T-helper 2 cell treated with Interferon-gamma antibody and Interleukin-4, amounts not matched to agents 100 ng/mL and 5 ng/mL, for 36 hours (primary cell): ENCODE data around the gene SPRING1. TPM values are rescaled to one million over a fixed set of nuclear protein-coding genes. Genes with fewer than 3 reads are reported as not detected.
"Not testable (repeated sequence)": the region's sequence is repeated elsewhere in the genome, so short reads cannot be mapped to it uniquely, and the experiment has no call there.

Experiments
- intact Hi-C: fragments of 100-400 bp; cut with micrococcal nuclease; formaldehyde crosslinking; loops from one replicate; pipeline ENCODE4 v1.15.1; 2023
- total RNA-seq: library from RNA; stranded (reverse); gene quantifications from 2 replicates; pipeline ENCODE4 v1.2.3, GENCODE V29; 2022

SPRING1 gene
- total RNA-seq, 1 donor from 2014 or later: 30.3 TPM

GRCh38 chr12:116742787-116743186 is 4.9 kb upstream of the SPRING1 start:
- intact Hi-C loops: not testable (repeated sequence)

GRCh38 chr12:116739381-116739887 is 1.6 kb upstream of the SPRING1 start:
- intact Hi-C loops: loop anchor here (10.0 kb wide), 1 partner anchor 205 kb away; no protein-coding TSS in a partner anchor

GRCh38 chr12:116736962-116737773 is 701 bp downstream of the SPRING1 start:
- intact Hi-C loops: loop anchor here (2.0 to 10.0 kb wide), 2 partner anchors 202 to 362 kb away; partner anchors contain the start of gene TESC

GRCh38 chr12:116735951-116736599 is 1.8 kb downstream of the SPRING1 start:
- intact Hi-C loops: loop anchor here (2.0 to 10.0 kb wide), 2 partner anchors 201 to 363 kb away; partner anchors contain the start of gene TESC

GRCh38 chr12:116735084-116735483 is 2.8 kb downstream of the SPRING1 start:
- intact Hi-C loops: loop anchor here (10.0 kb wide), 1 partner anchor 200 kb away; no protein-coding TSS in a partner anchor

- intact Hi-C loops: loop anchor here (10.0 kb wide), 1 partner anchor 199 kb away; no protein-coding TSS in a partner anchor
These were observed 3.6 kb downstream of the SPRING1 start for GRCh38 chr12:116734156-116734768.

GRCh38 chr12:116731801-116732200 is 6.1 kb downstream of the SPRING1 start:
- intact Hi-C loops: loop anchor here (10.0 kb wide), 1 partner anchor 197 kb away; no protein-coding TSS in a partner anchor

- intact Hi-C loops: no loop called here
These were observed 10.0 kb downstream of the SPRING1 start for GRCh38 chr12:116727891-116728290.

- intact Hi-C loops: no loop called here
These were observed 10.6 kb downstream of the SPRING1 start for GRCh38 chr12:116727261-116727660.

- intact Hi-C loops: no loop called here
These were observed 11.2 kb downstream of the SPRING1 start for GRCh38 chr12:116726694-116727093.

GRCh38 chr12:116722245-116722644 is 15.6 kb downstream of the SPRING1 start:
- intact Hi-C loops: no loop called here

- intact Hi-C loops: no loop called here
These were observed 17.9 kb downstream of the SPRING1 start for GRCh38 chr12:116719731-116720528.

GRCh38 chr12:116718655-116719454 is 19.0 kb downstream of the SPRING1 start:
- intact Hi-C loops: no loop called here

- intact Hi-C loops: no loop called here
These were observed 20.1 kb downstream of the SPRING1 start for GRCh38 chr12:116717466-116718437.

GRCh38 chr12:116714175-116714574 is 23.7 kb downstream of the SPRING1 start:
- intact Hi-C loops: no loop called here

- intact Hi-C loops: no loop called here
These were observed 24.3 kb downstream of the SPRING1 start for GRCh38 chr12:116713527-116713926.

GRCh38 chr12:116712458-116713303 is 25.2 kb downstream of the SPRING1 start:
- intact Hi-C loops: no loop called here
